ENCODE results near the gene TRPM6.
"Not testable (repeated sequence)": the region's sequence is repeated elsewhere in the genome, so short reads cannot be mapped to it uniquely, and the experiment has no call there.

TRPM6 gene

DNA sequence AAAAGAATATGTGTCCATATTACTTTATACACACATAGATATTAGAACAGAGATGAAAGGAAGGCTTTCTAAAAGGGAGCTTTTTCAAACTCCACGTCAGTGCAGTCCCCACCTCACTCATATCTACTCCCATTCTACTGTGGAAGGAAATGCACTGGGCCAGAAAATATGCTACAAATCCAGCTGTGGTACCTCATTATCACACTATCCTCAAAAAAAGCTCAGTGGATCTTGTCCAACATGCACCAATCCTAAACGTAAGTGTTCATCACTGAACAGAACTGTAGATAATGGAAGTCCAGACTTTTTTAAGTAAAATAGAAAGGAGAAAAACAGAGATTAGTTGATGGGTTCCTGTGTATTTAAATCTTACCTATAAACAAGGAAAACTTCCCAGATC is 27.9 kb downstream of the TRPM6 start:
- Histone ChIP-seq H3K79me2 (no peaks in the 10 kb centered on the region), H3K27ac (no peak overlapping the region), H3K4me2 (ENCODE audit: low read length) (no peak overlapping the region), H3K4me3 (ENCODE audit: low read depth, low read length) (no peak overlapping the region), H3K27me3 (ENCODE audit: control insufficient read depth, insufficient read depth, low read length) (no peaks in the 10 kb centered on the region), H3K36me3 (ENCODE audit: control insufficient read depth, insufficient read depth, low read length) (no peaks in the 10 kb centered on the region), H3K4me1 (peaks cover 2% of the 10 kb centered on the region), H3K9ac (no peak overlapping the region), H3K9me3 (ENCODE audit: control insufficient read depth, low read length) (no peaks in the 10 kb centered on the region), H2AFZ (no peak overlapping the region)
- TF ChIP-seq, protein P1, sequence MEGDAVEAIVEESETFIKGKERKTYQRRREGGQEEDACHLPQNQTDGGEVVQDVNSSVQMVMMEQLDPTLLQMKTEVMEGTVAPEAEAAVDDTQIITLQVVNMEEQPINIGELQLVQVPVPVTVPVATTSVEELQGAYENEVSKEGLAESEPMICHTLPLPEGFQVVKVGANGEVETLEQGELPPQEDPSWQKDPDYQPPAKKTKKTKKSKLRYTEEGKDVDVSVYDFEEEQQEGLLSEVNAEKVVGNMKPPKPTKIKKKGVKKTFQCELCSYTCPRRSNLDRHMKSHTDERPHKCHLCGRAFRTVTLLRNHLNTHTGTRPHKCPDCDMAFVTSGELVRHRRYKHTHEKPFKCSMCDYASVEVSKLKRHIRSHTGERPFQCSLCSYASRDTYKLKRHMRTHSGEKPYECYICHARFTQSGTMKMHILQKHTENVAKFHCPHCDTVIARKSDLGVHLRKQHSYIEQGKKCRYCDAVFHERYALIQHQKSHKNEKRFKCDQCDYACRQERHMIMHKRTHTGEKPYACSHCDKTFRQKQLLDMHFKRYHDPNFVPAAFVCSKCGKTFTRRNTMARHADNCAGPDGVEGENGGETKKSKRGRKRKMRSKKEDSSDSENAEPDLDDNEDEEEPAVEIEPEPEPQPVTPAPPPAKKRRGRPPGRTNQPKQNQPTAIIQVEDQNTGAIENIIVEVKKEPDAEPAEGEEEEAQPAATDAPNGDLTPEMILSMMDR (IDR thresholded peaks at IDR 0.05) = no peak

DNA sequence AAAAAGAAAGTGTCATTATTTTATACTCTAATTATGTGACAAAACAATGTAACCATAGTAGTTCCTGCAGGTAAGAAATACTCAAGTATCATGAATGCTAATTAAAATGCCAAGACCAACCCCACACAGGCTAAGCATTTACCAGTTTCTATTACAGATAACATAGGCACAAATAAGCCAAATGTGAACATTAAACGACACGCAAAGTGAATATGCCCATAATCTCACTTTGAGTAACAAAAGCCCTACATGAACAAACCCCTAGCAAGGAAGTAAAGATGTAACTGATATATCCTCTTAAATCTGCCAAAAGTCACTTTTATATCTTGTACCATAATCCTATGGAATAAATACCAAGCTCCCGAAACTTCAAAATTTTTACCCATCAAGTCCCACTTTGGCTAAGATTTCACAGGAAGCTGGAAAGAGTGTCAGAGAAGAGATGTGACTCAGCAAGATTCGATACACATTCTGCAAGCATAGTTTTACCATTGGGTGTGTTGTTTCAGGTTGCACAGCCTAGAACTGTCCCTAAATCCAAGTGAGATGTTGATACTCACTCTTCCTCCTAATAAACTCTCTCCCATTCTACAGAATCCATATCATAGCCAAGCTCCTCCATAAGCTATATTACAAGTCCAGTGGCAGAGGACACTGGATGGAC is 28.8 kb downstream of the TRPM6 start:
- Histone ChIP-seq H3K4me2 (ENCODE audit: low read length) (no peak overlapping the region), H3K27me3 (ENCODE audit: control insufficient read depth, insufficient read depth, low read length) (no peaks in the 10 kb centered on the region), H2AFZ (no peak overlapping the region), H3K36me3 (ENCODE audit: control insufficient read depth, insufficient read depth, low read length) (no peaks in the 10 kb centered on the region), H3K4me3 (ENCODE audit: low read depth, low read length) (no peak overlapping the region), H3K9ac (no peak overlapping the region), H3K4me1 (no peaks in the 10 kb centered on the region), H3K79me2 (no peaks in the 10 kb centered on the region), H3K9me3 (ENCODE audit: control insufficient read depth, low read length) (no peaks in the 10 kb centered on the region), H3K27ac (no peak overlapping the region)
- TF ChIP-seq, protein P1 (IDR thresholded peaks at IDR 0.05) = no peak

DNA sequence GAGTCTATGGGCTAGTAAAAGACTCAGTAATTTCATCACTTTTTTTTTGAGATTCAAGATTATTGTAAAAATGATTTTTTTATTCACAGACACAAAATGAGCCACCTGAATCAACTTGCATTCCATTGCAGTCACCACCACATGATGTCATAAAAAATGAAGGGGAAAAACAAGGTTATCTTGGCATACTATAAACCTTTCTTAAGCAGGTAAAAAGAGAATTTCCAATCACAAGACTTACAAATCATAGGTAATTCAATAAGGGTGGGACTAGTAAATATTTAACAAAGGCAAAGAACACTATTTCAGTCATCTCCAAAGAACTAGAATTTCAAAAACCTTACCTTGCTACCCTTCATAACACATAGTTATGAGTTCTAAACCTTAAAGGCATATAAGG is 30.7 kb downstream of the TRPM6 start:
- H2AFZ ChIP-seq = no peak overlapping the region
- TF ChIP-seq, protein P1 (IDR thresholded peaks at IDR 0.05) = no peak
- H3K79me2 ChIP-seq = no peaks in the 10 kb centered on the region
- no peak overlapping the region for H3K27ac ChIP-seq
- H3K9me3 ChIP-seq (ENCODE audit: control insufficient read depth, low read length) = no peaks in the 10 kb centered on the region
- no peak overlapping the region for H3K4me3 ChIP-seq (ENCODE audit: low read depth, low read length)
- H3K9ac ChIP-seq = no peak overlapping the region
- H3K36me3 ChIP-seq (ENCODE audit: control insufficient read depth, insufficient read depth, low read length) = no peaks in the 10 kb centered on the region
- H3K27me3 ChIP-seq (ENCODE audit: control insufficient read depth, insufficient read depth, low read length) = no peaks in the 10 kb centered on the region
- H3K4me2 ChIP-seq (ENCODE audit: low read length) = no peak overlapping the region
- no peaks in the 10 kb centered on the region for H3K4me1 ChIP-seq

DNA sequence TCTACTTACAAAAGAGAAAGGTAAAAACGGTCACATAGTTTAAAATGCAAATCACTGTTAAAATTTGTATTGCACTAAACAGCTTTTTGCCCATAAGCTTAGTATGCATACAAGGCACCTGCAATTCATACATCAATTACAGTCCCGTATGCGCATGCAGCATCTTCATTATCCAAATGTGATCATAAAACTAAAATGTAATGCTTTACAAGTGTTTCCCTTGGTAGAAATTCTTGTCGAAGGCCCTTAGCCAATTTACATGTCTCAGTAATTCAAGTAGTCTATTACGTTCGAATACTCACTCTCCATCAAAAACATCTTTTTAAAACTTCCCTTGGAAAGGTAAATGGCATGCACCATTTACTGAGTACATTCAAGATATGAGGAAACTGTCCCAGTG is 32.6 kb downstream of the TRPM6 start:
- no peaks in the 10 kb centered on the region for H3K36me3 ChIP-seq (ENCODE audit: control insufficient read depth, insufficient read depth, low read length)
- no peak overlapping the region for H3K4me3 ChIP-seq (ENCODE audit: low read depth, low read length)
- H3K27me3 ChIP-seq (ENCODE audit: control insufficient read depth, insufficient read depth, low read length) = no peaks in the 10 kb centered on the region
- no peaks in the 10 kb centered on the region for H3K79me2 ChIP-seq
- H3K9me3 ChIP-seq (ENCODE audit: control insufficient read depth, low read length) = no peaks in the 10 kb centered on the region
- H3K9ac ChIP-seq = no peak overlapping the region
- no peaks in the 10 kb centered on the region for H3K4me1 ChIP-seq
- H3K4me2 ChIP-seq (ENCODE audit: low read length) = no peak overlapping the region
- no peak overlapping the region for H2AFZ ChIP-seq
- TF ChIP-seq, protein P1 (IDR thresholded peaks at IDR 0.05) = no peak
- H3K27ac ChIP-seq = no peak overlapping the region

DNA sequence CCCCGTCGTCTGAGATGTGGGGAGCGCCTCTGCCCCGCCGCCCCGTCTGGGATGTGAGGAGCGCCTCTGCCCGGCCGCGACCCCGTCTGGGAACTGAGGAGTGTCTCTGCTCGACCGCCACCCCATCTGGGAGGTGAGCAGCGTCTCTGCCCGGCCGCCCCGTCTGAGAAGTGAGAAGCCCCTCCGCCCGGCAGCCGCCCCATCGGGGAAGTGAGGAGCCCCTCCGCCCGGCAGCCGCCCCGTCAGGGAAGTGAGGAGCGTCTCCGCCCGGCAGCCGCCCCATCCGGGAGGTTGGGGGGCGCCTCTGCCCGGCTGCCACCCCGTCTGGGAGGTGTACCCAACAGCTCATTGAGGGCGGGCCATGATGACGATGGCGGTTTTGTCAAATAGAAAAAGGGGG is 34.7 kb downstream of the TRPM6 start:
- H3K27ac ChIP-seq; H3K79me2 ChIP-seq; H3K4me1 ChIP-seq; H3K27me3 ChIP-seq (ENCODE audit: control insufficient read depth, insufficient read depth, low read length); H3K9me3 ChIP-seq (ENCODE audit: control insufficient read depth, low read length); H3K4me2 ChIP-seq (ENCODE audit: low read length); H3K4me3 ChIP-seq (ENCODE audit: low read depth, low read length); H3K9ac ChIP-seq; H2AFZ ChIP-seq; H3K36me3 ChIP-seq (ENCODE audit: control insufficient read depth, insufficient read depth, low read length): not testable (repeated sequence)
